HepG2 (cell line): ENCODE data around the gene STIP1.

Experiments
- BRCA1 ChIP-seq: sonication (generic); formaldehyde crosslinking; IDR thresholded peaks from 2 replicates; pipeline ENCODE4 v1.4.0; 2020; ENCODE audit warnings: missing genetic modification reagents
- ELF1 ChIP-seq: sonication (generic); formaldehyde crosslinking; IDR thresholded peaks from 2 replicates; pipeline ENCODE4 v1.4.0; 2020; ENCODE audit warnings: missing genetic modification reagents
- MEIS2 ChIP-seq: sonication (generic); formaldehyde crosslinking; IDR thresholded peaks from 2 replicates; pipeline ENCODE4 v1.9.0; 2021; ENCODE audit warnings: mild to moderate bottlenecking, missing genetic modification reagents
- PHF8 ChIP-seq: sonication (generic); formaldehyde crosslinking; IDR thresholded peaks from 2 replicates; pipeline ENCODE4 v1.5.0; 2020; ENCODE audit warnings: missing genetic modification reagents
- SMC3 ChIP-seq: IDR thresholded peaks from 2 replicates; pipeline ENCODE4 v1.6.1; 2011; ENCODE audit warnings: low read length, improper control_type of control experiment
- SRF ChIP-seq: IDR thresholded peaks from 2 replicates; pipeline ENCODE4 v1.6.1; 2011; ENCODE audit warnings: mild to moderate bottlenecking, low read depth, low read length, moderate library complexity
- ZNF644 ChIP-seq: IDR thresholded peaks from 2 replicates; pipeline ENCODE4 v1.6.1; 2016; ENCODE audit warnings: low read depth
- TF ChIP-seq, protein P1 (sequence below), 2 experiments: fragments of 450-650 bp in 1 of 2; sonication (generic) in 1 of 2; formaldehyde crosslinking in 1 of 2; IDR thresholded peaks; 2 replicates each; pipeline versions ENCODE4 v1.6.1 to v1.8.0; 2016 to 2022; ENCODE audit warnings: antibody characterized with exemption in 1 of 2, mild to moderate bottlenecking in 1 of 2, missing genetic modification reagents in 1 of 2
- TF ChIP-seq, protein P2 (sequence below): sonication (generic); formaldehyde crosslinking; IDR thresholded peaks from 2 replicates; pipeline ENCODE4 v1.4.0; 2020; ENCODE audit warnings: mild to moderate bottlenecking, missing genetic modification reagents
- TF ChIP-seq, protein P3 (sequence below): sonication (generic); formaldehyde crosslinking; IDR thresholded peaks from 2 replicates; pipeline ENCODE4 v1.4.0; 2020; ENCODE audit warnings: missing genetic modification reagents
- TF ChIP-seq, protein P4 (sequence below), 2 experiments: sonication (generic) in 1 of 2; formaldehyde crosslinking in 1 of 2; IDR thresholded peaks; 2 replicates each; pipeline versions ENCODE4 v1.6.1 to v1.9.0; 2014 to 2022; ENCODE audit warnings: antibody characterized with exemption in 1 of 2, borderline replicate concordance in 1 of 2, inconsistent platforms in 1 of 2, low read depth in 1 of 2, missing genetic modification reagents in 1 of 2

DNA sequence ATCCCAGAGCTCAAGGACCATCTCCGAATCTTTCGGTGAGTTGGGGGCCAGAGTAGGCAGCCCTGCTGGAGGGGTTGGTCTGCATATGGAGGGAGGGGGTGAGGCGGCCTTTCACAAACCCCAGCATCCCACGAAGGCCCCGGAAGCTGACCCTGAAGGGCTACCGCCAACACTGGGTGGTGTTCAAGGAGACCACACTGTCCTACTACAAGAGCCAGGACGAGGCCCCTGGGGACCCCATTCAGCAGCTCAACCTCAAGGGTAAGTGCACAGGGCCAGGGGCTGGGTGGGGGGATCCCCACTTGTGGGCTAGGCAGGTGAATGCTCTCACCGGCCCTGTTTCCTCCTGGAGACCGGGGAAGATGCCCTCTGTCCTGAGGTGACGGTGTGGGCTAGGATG, 33.8 kb downstream of the STIP1 start:
- TF ChIP-seq, protein P1, sequence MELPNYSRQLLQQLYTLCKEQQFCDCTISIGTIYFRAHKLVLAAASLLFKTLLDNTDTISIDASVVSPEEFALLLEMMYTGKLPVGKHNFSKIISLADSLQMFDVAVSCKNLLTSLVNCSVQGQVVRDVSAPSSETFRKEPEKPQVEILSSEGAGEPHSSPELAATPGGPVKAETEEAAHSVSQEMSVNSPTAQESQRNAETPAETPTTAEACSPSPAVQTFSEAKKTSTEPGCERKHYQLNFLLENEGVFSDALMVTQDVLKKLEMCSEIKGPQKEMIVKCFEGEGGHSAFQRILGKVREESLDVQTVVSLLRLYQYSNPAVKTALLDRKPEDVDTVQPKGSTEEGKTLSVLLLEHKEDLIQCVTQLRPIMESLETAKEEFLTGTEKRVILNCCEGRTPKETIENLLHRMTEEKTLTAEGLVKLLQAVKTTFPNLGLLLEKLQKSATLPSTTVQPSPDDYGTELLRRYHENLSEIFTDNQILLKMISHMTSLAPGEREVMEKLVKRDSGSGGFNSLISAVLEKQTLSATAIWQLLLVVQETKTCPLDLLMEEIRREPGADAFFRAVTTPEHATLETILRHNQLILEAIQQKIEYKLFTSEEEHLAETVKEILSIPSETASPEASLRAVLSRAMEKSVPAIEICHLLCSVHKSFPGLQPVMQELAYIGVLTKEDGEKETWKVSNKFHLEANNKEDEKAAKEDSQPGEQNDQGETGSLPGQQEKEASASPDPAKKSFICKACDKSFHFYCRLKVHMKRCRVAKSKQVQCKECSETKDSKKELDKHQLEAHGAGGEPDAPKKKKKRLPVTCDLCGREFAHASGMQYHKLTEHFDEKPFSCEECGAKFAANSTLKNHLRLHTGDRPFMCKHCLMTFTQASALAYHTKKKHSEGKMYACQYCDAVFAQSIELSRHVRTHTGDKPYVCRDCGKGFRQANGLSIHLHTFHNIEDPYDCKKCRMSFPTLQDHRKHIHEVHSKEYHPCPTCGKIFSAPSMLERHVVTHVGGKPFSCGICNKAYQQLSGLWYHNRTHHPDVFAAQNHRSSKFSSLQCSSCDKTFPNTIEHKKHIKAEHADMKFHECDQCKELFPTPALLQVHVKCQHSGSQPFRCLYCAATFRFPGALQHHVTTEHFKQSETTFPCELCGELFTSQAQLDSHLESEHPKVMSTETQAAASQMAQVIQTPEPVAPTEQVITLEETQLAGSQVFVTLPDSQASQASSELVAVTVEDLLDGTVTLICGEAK (IDR thresholded peaks at IDR 0.05), result no peak
- TF ChIP-seq, protein P1 (CRISPR knock-in tag; IDR thresholded peaks at IDR 0.05), result no peak
- no peak for TF ChIP-seq ZNF644
- TF ChIP-seq ELF1 (CRISPR knock-in tag), result no peak
- TF ChIP-seq, protein P2, sequence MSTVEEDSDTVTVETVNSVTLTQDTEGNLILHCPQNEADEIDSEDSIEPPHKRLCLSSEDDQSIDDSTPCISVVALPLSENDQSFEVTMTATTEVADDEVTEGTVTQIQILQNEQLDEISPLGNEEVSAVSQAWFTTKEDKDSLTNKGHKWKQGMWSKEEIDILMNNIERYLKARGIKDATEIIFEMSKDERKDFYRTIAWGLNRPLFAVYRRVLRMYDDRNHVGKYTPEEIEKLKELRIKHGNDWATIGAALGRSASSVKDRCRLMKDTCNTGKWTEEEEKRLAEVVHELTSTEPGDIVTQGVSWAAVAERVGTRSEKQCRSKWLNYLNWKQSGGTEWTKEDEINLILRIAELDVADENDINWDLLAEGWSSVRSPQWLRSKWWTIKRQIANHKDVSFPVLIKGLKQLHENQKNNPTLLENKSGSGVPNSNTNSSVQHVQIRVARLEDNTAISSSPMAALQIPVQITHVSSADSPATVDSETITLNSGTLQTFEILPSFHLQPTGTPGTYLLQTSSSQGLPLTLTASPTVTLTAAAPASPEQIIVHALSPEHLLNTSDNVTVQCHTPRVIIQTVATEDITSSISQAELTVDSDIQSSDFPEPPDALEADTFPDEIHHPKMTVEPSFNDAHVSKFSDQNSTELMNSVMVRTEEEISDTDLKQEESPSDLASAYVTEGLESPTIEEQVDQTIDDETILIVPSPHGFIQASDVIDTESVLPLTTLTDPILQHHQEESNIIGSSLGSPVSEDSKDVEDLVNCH (CRISPR knock-in tag), result no peak
- no peak for TF ChIP-seq SMC3
- no peak for TF ChIP-seq PHF8 (CRISPR knock-in tag)
- TF ChIP-seq, protein P3, sequence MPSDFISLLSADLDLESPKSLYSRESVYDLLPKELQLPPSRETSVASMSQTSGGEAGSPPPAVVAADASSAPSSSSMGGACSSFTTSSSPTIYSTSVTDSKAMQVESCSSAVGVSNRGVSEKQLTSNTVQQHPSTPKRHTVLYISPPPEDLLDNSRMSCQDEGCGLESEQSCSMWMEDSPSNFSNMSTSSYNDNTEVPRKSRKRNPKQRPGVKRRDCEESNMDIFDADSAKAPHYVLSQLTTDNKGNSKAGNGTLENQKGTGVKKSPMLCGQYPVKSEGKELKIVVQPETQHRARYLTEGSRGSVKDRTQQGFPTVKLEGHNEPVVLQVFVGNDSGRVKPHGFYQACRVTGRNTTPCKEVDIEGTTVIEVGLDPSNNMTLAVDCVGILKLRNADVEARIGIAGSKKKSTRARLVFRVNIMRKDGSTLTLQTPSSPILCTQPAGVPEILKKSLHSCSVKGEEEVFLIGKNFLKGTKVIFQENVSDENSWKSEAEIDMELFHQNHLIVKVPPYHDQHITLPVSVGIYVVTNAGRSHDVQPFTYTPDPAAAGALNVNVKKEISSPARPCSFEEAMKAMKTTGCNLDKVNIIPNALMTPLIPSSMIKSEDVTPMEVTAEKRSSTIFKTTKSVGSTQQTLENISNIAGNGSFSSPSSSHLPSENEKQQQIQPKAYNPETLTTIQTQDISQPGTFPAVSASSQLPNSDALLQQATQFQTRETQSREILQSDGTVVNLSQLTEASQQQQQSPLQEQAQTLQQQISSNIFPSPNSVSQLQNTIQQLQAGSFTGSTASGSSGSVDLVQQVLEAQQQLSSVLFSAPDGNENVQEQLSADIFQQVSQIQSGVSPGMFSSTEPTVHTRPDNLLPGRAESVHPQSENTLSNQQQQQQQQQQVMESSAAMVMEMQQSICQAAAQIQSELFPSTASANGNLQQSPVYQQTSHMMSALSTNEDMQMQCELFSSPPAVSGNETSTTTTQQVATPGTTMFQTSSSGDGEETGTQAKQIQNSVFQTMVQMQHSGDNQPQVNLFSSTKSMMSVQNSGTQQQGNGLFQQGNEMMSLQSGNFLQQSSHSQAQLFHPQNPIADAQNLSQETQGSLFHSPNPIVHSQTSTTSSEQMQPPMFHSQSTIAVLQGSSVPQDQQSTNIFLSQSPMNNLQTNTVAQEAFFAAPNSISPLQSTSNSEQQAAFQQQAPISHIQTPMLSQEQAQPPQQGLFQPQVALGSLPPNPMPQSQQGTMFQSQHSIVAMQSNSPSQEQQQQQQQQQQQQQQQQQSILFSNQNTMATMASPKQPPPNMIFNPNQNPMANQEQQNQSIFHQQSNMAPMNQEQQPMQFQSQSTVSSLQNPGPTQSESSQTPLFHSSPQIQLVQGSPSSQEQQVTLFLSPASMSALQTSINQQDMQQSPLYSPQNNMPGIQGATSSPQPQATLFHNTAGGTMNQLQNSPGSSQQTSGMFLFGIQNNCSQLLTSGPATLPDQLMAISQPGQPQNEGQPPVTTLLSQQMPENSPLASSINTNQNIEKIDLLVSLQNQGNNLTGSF (CRISPR knock-in tag), result no peak
- no peak for TF ChIP-seq BRCA1 (CRISPR knock-in tag)
- TF ChIP-seq, protein P4, sequence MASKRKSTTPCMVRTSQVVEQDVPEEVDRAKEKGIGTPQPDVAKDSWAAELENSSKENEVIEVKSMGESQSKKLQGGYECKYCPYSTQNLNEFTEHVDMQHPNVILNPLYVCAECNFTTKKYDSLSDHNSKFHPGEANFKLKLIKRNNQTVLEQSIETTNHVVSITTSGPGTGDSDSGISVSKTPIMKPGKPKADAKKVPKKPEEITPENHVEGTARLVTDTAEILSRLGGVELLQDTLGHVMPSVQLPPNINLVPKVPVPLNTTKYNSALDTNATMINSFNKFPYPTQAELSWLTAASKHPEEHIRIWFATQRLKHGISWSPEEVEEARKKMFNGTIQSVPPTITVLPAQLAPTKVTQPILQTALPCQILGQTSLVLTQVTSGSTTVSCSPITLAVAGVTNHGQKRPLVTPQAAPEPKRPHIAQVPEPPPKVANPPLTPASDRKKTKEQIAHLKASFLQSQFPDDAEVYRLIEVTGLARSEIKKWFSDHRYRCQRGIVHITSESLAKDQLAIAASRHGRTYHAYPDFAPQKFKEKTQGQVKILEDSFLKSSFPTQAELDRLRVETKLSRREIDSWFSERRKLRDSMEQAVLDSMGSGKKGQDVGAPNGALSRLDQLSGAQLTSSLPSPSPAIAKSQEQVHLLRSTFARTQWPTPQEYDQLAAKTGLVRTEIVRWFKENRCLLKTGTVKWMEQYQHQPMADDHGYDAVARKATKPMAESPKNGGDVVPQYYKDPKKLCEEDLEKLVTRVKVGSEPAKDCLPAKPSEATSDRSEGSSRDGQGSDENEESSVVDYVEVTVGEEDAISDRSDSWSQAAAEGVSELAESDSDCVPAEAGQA (IDR thresholded peaks at IDR 0.05; ENCODE audit: low read depth), result no peak
- TF ChIP-seq, protein P4 (CRISPR knock-in tag; IDR thresholded peaks at IDR 0.05; ENCODE audit: borderline replicate concordance), result no peak
- TF ChIP-seq SRF, result no peak
- TF ChIP-seq MEIS2 (CRISPR knock-in tag), result no peak
